Measurements from ENCODE around the gene AFAP1. TPM values are rescaled to one million over a fixed set of nuclear protein-coding genes. Genes with fewer than 3 reads are reported as not detected.
A peak's percentile ranks its signal among the peaks of the same experiment; 100 is the strongest.

The AFAP1 gene
- total RNA-seq, 1 donor from 2014 or later, result 6.7 TPM

DNA sequence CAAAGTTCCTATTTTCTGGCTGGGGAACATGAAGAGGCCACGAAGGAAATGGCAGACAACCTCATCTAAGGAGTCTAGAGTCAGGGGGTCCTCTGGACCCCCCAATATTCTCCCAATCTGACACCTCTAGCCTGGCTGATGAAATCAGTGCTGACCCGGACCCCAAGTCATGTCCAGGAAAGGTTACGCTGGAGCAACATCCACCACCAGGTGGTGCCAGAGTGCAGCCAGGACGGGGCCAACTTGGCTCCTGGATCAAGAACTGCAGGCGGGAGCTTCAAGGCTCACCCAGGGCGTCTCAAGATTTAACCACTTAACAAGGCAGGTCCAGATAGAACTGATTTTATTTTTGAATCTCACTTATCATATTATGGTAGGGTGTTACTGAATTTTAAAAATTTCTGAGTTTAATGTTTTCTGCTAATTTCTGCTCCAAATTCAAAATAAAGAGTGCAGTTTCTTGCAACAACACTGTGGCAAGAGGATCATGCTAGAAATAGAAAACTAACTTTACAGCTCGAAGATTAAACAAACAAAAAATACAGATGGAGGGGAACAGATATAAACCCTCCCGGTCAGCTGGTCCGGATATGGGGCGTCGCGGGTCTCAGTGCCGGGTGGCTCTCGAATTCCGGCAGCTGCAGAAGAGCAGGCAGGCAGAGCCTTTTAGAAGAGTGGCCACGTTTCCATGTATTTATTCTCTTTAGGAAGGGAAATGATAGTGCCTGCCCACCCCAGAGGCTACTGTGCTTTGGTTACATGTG lies 135.5 kb downstream of the AFAP1 start:
- no peak overlapping the region for H3K4me2 ChIP-seq
- DNase-seq (ENCODE audit: low spot score), result peak; percentile 89
- Mint-ChIP-seq H3K36me3 (peaks cover 15% of the 10 kb centered on the region), H3K9me3 (no peaks in the 10 kb centered on the region), H3K27me3 (ENCODE audit: insufficient read depth, low read depth) (peaks cover 3% of the 10 kb centered on the region), H3K27ac (no peak overlapping the region), H3K4me1 (peaks cover 65% of the 10 kb centered on the region), H3K4me3 (no peak overlapping the region)
- no peak overlapping the region for H3K4me3 ChIP-seq
- no peak overlapping the region for H2AFZ ChIP-seq (replicated peaks)
- H3K27me3 ChIP-seq, result no peaks in the 10 kb centered on the region
- no peaks in the 10 kb centered on the region for H3K36me3 ChIP-seq
- no peak for TF ChIP-seq EZH2phosphoT487 (IDR thresholded peaks at IDR 0.05)
- no peak for TF ChIP-seq EZH2 (IDR thresholded peaks at IDR 0.05)
- TF ChIP-seq, protein P1, sequence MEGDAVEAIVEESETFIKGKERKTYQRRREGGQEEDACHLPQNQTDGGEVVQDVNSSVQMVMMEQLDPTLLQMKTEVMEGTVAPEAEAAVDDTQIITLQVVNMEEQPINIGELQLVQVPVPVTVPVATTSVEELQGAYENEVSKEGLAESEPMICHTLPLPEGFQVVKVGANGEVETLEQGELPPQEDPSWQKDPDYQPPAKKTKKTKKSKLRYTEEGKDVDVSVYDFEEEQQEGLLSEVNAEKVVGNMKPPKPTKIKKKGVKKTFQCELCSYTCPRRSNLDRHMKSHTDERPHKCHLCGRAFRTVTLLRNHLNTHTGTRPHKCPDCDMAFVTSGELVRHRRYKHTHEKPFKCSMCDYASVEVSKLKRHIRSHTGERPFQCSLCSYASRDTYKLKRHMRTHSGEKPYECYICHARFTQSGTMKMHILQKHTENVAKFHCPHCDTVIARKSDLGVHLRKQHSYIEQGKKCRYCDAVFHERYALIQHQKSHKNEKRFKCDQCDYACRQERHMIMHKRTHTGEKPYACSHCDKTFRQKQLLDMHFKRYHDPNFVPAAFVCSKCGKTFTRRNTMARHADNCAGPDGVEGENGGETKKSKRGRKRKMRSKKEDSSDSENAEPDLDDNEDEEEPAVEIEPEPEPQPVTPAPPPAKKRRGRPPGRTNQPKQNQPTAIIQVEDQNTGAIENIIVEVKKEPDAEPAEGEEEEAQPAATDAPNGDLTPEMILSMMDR (IDR thresholded peaks at IDR 0.05), result peak; percentile 97
- H4K20me1 ChIP-seq (ENCODE audit: low read depth), result peaks cover 17% of the 10 kb centered on the region
- H3K9ac ChIP-seq, result no peak overlapping the region
- no peaks in the 10 kb centered on the region for H3K9me3 ChIP-seq (ENCODE audit: low read depth)
- peaks cover 24% of the 10 kb centered on the region for H3F3A ChIP-seq (ENCODE audit: low read depth)
- peaks cover 26% of the 10 kb centered on the region for H3K4me1 ChIP-seq
- no peak overlapping the region for H3K27ac ChIP-seq
- no peaks in the 10 kb centered on the region for H3K79me2 ChIP-seq (ENCODE audit: low read depth)

DNA sequence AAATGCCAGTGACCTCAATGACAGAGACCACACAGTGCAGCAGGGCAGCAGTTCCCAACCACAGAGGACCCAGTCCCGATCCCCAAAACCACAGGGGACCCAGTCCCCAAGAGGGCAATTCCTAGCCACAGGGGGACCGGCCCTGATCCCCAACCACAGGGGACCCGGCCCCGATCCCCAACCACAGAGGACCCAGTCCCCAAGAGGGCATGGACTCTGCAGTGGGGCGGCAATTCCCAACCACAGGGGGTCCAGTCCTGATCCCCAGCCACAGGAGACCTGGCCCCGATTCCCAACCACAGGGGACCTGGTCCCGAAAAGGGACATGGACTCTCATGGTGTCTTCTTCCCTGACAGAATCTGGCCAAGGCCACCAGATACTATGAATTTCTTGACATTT lies 136.3 kb downstream of the AFAP1 start:
- H3K27ac Mint-ChIP-seq, result no peak overlapping the region
- H3K9me3 Mint-ChIP-seq, result no peaks in the 10 kb centered on the region
- TF ChIP-seq EZH2 (IDR thresholded peaks at IDR 0.05), result no peak
- TF ChIP-seq, protein P1 (IDR thresholded peaks at IDR 0.05), result no peak
- no peak for TF ChIP-seq EZH2phosphoT487 (IDR thresholded peaks at IDR 0.05)
- no peaks in the 10 kb centered on the region for H3K79me2 ChIP-seq (ENCODE audit: low read depth)
- no peak overlapping the region for H3K9ac ChIP-seq
- peaks cover 16% of the 10 kb centered on the region for H3K36me3 Mint-ChIP-seq
- H3K4me3 ChIP-seq, result no peak overlapping the region
- H4K20me1 ChIP-seq (ENCODE audit: low read depth), result peaks cover 17% of the 10 kb centered on the region
- H3K36me3 ChIP-seq, result no peaks in the 10 kb centered on the region
- no peaks in the 10 kb centered on the region for H3K9me3 ChIP-seq (ENCODE audit: low read depth)
- H3K4me3 Mint-ChIP-seq, result no peak overlapping the region
- H3F3A ChIP-seq (ENCODE audit: low read depth), result peaks cover 24% of the 10 kb centered on the region
- peaks cover 26% of the 10 kb centered on the region for H3K4me1 ChIP-seq
- no peak overlapping the region for H3K4me2 ChIP-seq
- peaks cover 3% of the 10 kb centered on the region for H3K27me3 Mint-ChIP-seq (ENCODE audit: insufficient read depth, low read depth)
- peaks cover 62% of the 10 kb centered on the region for H3K4me1 Mint-ChIP-seq
- H3K27me3 ChIP-seq, result no peaks in the 10 kb centered on the region
- no peak overlapping the region for H3K27ac ChIP-seq
- no peak overlapping the region for H2AFZ ChIP-seq (replicated peaks)
- no peak for DNase-seq (ENCODE audit: low spot score)

DNA sequence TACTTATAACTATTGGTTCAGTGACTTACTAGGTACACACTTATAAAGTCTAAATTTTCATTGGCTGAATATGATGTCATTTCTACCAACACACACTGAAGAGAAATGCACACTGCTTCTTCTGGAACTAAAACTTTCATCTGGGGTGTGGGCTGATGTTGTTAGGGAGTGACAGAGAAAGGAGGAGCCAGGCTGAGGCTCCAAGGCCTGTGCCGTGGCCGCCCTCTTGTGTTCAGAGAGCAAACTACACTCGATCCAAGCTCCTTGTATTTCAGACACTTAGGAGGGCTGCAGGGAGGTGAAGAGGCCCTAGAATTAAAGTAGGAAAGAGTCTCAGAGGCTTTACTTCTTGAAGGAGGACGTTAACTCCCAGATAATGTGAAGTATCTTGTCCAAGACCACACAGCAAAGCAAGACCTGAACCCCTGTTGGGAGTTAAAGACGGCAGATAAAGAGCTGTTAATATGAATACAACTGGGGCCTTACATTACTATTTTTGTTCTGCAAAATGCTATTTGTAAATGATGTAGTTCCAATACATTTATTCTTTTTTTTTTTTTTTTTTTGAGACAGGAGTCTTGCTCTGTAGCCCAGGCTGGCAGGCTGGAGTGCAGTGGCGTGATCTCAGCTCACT lies 137.5 kb downstream of the AFAP1 start:
- no peak overlapping the region for H3K4me3 ChIP-seq
- no peaks in the 10 kb centered on the region for H3K9me3 ChIP-seq (ENCODE audit: low read depth)
- peaks cover 19% of the 10 kb centered on the region for H3K4me1 ChIP-seq
- no peak overlapping the region for H3K27ac ChIP-seq
- Mint-ChIP-seq H3K36me3 (peaks cover 20% of the 10 kb centered on the region), H3K27ac (no peak overlapping the region), H3K9me3 (no peaks in the 10 kb centered on the region), H3K4me3 (no peak overlapping the region), H3K27me3 (ENCODE audit: insufficient read depth, low read depth) (peaks cover 3% of the 10 kb centered on the region), H3K4me1 (peaks cover 52% of the 10 kb centered on the region)
- no peaks in the 10 kb centered on the region for H3K27me3 ChIP-seq
- no peak overlapping the region for H3K9ac ChIP-seq
- H3K4me2 ChIP-seq, result no peak overlapping the region
- no peak overlapping the region for H2AFZ ChIP-seq (replicated peaks)
- H3K79me2 ChIP-seq (ENCODE audit: low read depth), result no peaks in the 10 kb centered on the region
- peak; percentile 84 for DNase-seq (ENCODE audit: low spot score)
- no peak for TF ChIP-seq EZH2 (IDR thresholded peaks at IDR 0.05)
- TF ChIP-seq, protein P1 (IDR thresholded peaks at IDR 0.05), result peak; percentile 92
- peaks cover 24% of the 10 kb centered on the region for H3F3A ChIP-seq (ENCODE audit: low read depth)
- H3K36me3 ChIP-seq, result no peaks in the 10 kb centered on the region
- H4K20me1 ChIP-seq (ENCODE audit: low read depth), result peaks cover 17% of the 10 kb centered on the region

Data from neural progenitor cell (in vitro differentiated cells).